NCI-H2171 (cell line): ENCODE data around the gene SZRD1.
"Not testable (repeated sequence)": the region's sequence is repeated elsewhere in the genome, so short reads cannot be mapped to it uniquely, and the experiment has no call there.

Source experiments
- DNase-seq: peaks from one replicate; lab custom pipeline; 2025; lab: John Stamatoyannopoulos, UW

Gene SZRD1, protein sequence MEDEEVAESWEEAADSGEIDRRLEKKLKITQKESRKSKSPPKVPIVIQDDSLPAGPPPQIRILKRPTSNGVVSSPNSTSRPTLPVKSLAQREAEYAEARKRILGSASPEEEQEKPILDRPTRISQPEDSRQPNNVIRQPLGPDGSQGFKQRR

DNA sequence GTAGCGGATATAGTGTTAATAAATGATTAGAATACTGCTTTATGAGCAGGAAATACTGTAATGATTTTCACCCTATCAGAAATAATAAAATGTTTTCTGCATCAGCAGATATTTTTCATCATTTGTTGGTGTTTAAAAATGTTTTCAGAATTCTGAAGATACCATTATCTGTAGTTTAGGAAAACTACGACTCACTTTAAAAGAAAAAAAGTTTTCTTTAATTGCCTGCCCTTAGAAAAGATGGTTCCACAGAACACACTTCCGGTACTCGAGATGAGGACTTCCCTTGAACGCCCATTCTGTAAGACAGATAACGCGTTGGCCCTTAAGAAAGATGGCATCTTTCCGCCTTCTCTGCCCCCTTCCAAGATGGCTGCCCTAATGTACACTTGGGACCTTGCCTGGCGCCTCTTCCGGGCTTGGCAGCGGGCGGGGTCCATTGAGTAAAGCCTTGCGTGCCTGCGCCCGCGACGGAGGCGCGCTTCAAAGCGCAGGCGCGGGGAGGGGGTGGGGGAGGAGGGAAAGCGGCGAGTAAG is at the start of gene SZRD1:
Gene SZRD1 (plus strand): TSS at position 521 of the 536 bp plus-strand sequence. CDS start 16 bp downstream, outside the sequence.
- peak; percentile 98 for DNase-seq

DNA sequence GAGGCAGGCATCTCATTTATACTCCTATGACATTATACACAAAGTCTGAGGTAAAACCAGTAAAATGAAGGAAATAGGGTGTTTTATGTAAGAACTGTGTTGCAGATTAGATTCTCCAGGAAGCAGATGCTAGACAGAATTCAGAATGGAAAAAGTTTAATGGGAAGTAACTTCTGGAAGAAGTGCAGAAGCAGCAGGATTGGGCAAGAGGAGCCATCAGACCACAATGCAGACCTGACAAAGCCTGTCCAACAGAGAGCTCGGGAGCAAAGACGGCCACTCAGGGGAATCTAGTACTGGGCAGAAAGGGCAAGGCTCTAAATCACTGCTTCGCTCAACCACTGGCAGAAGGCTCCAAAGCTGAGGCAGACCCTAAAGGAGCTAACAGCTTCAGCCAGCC is 48.5 kb upstream of the SZRD1 start:
- DNase-seq = no peak

DNA sequence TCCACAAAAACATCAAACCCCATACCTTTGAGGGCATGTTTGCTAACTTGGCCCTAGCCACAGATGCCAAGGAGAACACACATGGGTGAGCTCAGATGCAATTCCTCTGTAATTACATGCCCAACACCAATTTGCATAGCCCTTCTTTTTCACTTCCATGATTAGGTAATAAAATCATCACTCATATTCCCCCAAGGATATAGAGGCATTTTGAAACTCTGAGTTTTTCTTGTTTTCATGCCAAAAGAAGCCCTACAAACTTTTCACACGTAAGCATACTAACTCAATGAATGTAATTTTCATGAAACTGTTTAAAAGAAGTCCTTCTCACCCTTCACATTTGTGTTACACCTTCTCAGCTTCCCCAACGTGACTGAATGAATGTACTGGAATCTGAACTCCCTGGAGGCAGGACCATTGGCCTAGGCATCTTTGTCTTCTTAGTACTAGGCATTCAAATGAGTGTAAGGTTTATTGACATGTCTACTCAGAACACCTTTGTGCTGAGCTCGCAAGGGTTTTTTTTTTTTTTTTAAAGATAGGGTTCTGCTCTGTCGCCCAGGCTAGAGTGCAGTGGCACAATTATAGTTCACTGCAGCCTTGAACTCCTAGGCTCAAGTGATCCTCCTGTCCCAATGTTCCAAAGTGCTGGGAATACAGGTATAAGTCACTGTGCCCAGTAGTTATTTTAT is 45.7 kb upstream of the SZRD1 start:
- DNase-seq = no peak

DNA sequence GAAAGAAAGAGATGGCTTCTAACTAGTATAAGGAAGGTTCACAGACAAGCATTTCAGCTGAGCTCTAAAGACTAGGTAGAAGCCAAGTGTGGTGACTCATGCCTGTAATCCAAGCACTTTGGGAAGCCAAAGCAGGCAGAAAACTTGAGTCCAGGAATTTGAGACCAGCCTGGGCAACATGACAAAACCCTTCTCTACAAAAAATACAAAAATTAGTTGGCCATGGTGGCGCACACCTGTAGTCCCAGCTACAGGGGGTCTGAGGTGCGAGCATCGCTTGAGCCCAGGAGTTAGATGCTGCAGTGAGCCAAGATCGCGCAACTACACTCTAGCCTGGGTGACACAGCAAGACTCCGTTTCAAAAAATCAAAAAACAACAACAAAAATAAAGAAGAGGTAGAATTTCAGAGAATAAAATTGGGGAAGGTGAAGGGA is 42.6 kb upstream of the SZRD1 start:
- no peak for DNase-seq

DNA sequence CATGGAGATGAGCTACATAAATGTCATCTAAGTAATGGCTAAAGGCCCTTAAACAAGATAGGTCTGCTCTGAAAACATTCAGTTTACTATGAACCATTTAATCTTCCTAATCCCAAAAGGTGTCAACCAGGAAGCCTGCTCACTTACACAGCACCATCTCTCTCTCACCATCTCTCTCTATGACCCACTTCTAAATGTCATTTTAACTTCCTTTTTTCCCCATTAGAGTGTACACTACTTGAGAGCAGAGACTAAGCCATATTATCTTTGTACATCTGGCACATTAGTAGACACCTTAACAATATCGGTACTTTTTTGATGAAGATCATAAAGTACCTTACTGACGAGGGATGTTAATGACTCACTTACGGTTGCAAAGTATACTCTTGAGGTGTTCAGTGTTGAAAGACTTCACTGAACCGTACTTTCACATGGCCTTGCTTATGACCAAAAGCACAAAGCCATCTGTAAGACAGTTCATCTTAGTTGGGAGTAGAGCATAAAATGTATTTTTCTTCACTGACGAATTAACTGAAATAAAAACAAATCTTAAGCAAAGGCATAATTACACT is 40.1 kb upstream of the SZRD1 start:
- DNase-seq = no peak

DNA sequence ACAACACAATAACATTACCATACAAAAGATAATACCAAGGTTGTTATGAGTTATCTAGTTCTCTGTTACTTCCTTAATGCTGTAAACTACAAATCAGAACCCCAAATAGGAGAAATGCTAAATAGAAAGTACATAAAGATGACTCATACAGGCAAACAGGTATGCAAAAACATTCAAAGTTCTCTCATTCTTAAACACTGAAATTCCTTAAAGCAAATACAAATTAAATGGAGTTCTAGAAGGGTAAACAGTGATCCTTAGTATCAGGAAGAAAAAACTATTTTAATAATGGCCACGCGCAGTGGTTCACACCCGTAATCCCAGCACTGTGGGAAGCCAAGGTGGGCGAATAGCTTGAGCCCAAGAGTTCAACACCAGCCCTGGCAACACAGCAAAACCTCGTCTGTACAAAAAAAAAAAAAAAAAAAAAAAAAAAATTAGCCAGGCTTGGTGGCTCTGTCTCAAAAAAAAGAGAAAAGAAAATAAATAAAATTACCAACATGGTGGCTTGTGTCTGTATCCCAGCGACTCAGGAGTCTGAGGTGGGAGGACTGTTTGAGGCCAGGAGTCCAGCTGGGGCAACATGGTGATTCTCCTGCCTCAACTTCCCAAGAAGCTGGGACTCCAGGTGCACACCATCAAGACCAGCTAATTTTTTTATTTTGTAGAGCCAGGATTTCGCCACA is 32.2 kb upstream of the SZRD1 start:
- DNase-seq = no peak

DNA sequence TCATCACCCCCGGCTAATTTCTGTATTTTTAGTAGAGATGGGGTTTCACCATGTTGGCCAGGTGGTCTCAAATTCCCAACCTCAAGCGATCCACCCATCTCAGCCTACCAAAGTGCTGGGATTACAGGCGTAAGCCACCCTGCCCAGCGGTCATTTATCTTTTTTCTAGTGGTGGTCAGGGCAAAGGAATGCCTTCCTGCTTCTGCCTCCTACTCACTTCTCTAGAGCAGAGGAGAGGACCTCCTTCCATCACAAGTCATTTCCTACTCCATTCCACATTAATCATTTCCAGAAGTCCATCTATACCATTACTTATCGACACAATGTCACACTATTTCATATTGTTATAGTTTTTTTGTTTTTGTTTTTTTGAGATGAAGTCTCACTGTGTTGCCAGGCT is 28.1 kb upstream of the SZRD1 start:
- DNase-seq = no peak

DNA sequence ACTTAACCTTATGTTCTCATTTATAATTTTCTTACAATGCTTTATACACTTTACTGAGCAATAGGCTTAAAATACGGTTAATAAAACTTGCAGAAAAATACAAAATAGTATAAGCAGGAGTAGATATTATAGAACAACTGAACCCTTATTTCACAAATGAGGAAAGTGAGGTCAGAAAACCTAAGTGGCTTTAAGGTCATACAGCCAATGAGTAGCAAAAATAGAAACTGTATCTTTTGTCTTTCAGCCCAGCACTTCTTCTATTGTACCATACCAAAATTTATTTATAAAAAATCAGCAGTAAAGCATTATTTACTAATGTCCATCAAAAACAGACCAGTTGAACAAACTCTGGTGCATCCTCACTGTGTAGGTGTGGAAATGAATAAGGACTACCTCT is 26.4 kb upstream of the SZRD1 start:
- no peak for DNase-seq

DNA sequence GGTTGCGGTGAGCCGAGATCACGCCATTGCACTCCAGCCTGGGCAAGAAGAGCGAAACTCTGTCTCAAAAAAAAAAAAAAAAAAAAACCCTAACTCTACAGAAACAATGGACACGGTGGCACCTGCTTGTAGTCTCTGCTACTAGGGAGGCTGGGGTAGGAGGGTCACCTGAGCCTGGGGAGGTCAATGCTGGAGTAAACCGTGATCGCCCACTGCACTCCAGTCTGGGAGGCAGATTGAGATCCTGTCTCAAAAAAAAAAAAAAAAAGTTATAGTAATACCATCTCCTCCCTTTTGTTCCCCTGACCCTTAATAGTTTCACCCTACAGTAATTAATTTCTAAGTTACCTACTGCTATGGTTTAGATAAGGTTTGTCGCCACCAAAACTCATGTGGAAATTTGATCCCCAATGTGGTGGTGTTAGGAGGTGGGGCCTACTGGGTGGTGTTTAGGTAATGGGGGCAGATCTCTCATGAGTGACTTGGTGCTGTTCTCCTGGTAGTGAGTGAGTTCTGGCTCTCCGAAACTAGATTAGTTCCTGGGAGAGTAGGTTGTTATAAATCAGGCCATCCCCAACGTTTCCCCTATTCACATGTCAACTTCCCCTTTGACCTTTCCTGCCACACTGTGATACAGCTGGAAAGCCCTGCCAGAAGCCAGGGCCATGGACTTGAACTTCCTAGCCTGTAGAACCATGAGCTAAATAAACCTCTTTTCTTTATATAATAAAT is 24.5 kb upstream of the SZRD1 start:
- DNase-seq = no peak

DNA sequence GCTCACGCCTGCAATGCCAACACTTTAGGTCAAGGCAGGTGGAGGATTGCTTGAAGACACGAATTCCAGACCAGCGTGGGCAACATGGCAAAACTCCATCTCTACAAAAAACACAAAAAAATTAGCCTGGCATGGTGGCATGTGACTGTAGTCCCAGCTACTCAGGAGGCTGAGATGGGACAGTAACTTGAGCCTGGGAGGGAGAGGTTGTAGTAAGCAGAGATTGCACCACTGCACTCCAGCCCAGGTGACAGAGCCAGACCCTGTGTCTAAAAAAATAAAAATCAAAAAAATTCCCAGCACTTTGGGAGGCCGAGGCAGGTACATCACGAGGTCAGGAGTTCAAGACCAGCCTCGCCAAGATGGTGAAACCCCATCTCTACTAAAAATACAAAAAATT is 23.8 kb upstream of the SZRD1 start:
- not testable (repeated sequence) for DNase-seq

DNA sequence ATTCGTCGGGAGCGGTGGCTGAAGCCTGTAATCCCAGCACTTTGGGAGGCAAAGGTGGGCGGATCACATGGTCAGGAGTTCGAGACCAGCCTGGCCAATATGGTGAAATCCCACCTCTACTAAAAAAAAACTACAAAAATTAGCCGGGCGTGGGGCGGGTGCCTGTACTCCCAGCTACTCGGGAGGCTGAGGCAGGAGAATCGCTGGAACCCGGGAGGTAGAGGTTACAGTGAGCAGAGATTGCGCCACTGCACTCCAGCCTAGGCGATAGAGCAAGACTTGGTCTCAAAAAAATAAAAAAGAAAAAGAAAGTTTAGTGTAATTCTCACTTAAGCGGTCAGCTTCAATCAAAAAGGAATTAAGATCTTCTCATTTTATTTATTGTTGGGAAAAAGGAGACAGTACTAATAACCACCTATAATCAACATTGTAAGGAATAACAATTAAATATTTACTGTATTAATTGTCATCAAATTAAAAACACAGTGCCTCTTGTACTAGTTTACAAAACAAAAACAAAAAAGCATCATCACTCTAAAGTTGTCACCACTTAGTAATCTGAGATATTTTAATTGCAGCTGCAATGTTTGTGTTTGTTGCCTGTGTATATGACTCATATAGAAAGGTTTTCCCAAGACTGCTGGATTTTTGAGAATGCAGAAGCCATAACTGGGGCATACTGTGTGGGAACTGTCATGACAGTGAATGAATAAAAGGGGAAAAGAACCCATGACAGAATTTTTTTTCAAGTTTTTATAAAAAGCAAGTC is 18.4 kb upstream of the SZRD1 start:
- DNase-seq = no peak

DNA sequence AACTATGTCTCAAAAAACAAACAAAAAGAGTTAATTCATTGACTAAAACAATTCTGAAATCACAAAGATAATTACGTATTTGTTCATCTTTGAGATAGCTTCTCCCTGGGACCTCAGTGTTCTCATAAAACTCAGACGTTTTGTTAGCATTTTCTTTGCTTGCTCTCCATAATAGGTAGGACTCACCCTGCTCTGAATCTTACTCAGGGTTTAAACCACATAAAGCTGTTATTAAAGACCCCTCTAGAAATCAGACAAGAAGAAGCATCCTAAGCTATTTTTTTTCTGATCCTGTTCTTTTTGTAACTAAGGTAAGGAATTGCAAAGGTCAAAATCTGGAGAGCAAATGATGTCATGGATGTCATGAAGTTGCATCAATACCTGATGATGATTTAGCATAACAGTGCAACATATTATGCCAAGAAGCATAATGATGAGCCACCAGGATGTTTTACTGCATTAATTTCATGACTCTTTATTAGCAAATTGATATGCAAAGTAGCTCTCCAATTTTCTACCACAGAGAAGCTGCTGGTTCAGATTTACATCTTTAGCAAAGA is 17.1 kb upstream of the SZRD1 start:
- no peak for DNase-seq

DNA sequence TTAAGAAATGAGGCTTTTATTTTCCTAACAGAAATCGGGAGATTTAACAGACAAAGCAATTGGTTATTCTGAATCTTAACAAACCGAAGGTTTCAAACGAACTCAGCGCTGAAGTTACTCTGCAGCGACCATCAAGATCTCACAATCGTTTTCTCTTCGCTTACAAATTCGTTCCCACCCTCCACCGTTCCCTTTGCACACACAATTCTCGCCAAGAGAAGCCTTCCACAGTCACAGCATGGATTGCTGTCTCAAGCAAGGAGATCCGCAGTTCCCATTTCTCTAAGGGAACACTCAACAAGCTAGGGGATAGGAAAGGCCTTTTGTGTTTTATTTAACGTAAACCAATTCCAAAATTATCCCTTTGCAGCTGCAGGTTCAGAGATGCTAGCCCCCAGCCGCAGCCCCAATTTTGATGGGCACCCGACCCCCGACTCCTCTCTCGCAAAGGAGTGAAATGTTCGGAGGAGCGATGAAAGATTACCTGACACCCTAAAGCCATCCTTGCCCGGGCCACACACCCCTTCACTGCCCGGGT is 15.5 kb upstream of the SZRD1 start:
- no peak for DNase-seq

DNA sequence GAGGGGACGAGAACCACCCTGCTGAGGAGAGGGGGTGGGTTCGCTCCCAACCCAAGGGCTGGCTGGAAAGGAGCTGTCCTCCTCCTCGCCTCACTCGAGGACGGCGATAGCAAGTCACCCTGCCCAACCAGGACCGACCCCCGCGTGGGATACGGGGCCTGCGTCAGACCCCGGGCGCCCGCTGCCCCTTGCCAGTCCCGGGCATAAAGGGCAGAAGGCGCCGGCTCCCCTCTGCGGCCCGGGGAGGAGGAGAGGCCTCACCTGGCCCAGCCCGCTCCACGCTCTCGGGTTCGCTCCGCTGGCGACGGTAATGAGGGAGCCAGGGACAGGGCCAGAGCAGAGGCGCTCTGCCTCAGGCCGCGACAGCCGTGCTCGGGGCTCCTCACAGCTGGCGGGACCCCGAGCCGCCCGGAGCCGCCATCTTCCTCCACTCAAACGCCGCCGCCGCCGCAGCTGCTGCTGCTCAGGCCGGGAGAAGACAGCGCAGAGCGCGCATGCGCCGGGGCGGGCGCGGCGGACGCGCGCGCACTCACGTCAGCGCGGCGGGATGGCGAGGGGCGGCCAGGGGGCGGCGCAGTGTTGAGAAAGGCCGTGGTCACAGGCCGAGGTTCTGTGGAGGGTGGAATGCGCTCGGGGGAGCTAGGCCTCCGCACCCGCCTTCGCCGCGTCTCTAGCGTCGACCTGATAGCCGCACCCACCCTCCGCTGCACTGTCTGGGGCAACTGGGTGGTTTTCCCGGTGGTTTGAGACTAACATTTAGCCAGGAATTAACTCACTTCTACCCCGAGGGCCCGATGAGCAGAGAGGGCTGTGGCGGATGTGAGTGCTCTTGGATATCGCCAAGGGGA is 14.8 kb upstream of the SZRD1 start, which contains the start of gene FBXO42:
Gene FBXO42 (minus strand): TSS at position 487 of the 848 bp plus-strand sequence. CDS start 37,062 bp downstream, outside the sequence.
- DNase-seq = peak; percentile 90

DNA sequence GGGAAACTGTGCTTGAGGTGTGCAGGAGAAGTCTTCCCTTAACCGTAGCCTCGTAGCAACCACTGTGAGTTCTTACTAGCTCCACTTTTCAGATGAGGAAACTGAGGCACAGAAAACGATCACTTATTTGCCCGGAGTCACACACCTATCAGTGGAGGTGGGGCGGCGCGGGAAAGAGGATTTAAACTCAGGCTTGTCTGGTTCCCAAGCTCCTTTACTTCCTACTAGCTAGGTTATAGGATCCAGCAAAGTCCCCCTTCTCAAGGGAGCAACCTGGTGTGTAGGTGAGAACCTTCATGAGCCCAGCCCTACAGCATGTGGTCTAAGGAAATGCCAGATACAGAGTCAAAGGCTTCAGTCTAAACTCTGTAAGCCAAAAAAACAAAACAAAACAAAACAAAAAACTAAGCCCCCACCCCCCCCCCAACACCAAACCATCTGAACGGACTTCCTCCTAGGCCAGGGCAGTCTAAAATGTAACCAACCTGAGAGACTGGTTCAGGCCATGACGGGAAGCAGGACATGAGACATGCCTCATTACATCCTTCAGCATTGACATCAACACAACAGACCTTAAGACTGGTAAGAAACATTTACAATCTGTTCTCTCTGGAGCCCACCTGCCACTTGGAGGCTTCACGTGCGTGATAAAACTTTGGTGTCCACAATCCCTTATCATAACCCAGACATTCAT is 14.1 kb upstream of the SZRD1 start:
- no peak for DNase-seq

DNA sequence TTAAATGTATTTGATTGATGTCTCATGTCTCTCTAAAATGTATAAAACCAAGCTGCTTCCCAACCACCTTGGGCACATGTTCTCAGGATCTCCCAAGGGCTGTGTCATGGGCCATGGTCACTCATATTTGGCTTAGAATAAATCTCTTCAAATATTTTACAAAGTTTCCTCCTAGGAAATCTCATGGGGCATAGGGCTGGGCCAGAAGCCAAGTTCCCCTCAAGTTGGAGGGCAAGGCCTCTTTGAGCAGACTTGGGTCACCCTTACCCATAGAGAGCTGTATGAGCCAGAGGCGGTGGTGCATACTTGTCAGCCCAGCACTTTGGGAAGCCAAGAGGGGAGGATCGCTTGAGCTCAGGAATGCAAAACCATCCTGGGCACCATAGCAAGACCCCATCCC is 12.4 kb upstream of the SZRD1 start:
- no peak for DNase-seq

DNA sequence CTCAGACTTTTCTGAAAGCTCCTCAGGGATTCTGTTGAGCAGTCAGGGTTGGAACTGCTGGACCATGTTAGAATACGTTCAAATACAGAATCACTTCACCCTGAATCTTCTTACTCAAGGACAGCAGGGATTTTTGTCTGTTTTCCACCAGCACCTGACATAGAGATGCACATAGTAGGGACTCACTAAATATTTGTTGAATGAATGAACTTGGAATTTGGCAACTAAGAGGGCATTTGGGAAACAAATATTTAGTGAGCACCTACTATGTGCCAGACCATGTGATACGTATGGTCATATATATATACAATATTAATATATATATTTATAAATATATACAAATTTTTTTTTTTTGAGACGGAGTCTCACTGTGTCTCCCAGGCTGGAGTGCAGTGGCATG is 10.2 kb upstream of the SZRD1 start:
- no peak for DNase-seq

DNA sequence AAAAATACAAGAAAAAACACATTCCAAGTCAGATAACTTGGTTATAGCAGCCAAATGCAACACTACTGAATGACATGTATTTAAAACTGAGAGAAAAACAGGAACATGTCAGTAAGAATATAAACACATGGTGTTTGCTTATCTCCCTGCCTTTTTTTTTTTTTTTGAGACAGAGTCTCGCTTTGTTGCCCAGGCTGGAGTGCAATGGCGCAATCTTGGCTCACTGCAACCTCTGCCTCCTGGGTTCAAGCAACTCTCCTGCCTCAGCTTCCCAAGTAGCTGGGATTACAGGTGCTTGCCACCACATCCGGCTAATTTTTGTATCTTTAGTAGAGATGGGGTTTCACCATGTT is 1.9 kb upstream of the SZRD1 start:
- not testable (repeated sequence) for DNase-seq
